Sigmoid colon (tissue), 7 donors: ENCODE measurements around the gene EPB42. TPM values are rescaled to one million over a fixed set of nuclear protein-coding genes. Genes with fewer than 3 reads are reported as not detected.

Experiments
- DNase-seq: peaks from one replicate; pipeline ENCODE4 v3.0.0-alpha.2; 2019
- H3K27ac ChIP-seq, 4 donors: fragments of 200-600 bp; sonication (generic); one replicate each; pipeline ENCODE4 v1.5.1; 2016 to 2019; ENCODE audit warnings: mild to moderate bottlenecking in 1 of 4
- H3K27me3 ChIP-seq, 3 donors: fragments of 200-600 bp; sonication (generic); one replicate each; pipeline ENCODE4 v1.5.1; 2019; ENCODE audit warnings: mild to moderate bottlenecking in 1 of 3
- H3K36me3 ChIP-seq, 4 donors: fragments of 200-600 bp; sonication (generic); one replicate each; pipeline ENCODE4 v1.5.1; 2016 to 2019
- H3K4me1 ChIP-seq, 4 donors: fragments of 200-600 bp; sonication (generic); one replicate each; pipeline ENCODE4 v1.5.1; 2017 to 2019
- H3K4me3 ChIP-seq, 4 donors: fragments of 200-600 bp; sonication (generic); one replicate each; pipeline ENCODE4 v1.5.1; 2017 to 2019; ENCODE audit warnings: mild to moderate bottlenecking in 2 of 4, moderate library complexity in 1 of 4
- H3K9me3 ChIP-seq, 4 donors: fragments of 200-600 bp in 3 of 4; sonication (generic) in 3 of 4; one replicate each; pipeline versions ENCODE4 v1.5.1 to v1.6.1; 2013 to 2019
- EP300 ChIP-seq, 4 donors: sonication (generic); formaldehyde crosslinking; IDR thresholded peaks; one replicate each; pipeline ENCODE4 v1.6.1; 2017; ENCODE audit warnings: antibody characterized with exemption in 4 of 4
- POLR2A ChIP-seq, 2 donors: fragments of 450-650 bp; IDR thresholded peaks; one replicate each; pipeline ENCODE4 v1.6.1; 2016; ENCODE audit warnings: antibody characterized with exemption in 2 of 2, mild to moderate bottlenecking in 2 of 2, moderate library complexity in 2 of 2
- POLR2AphosphoS5 ChIP-seq, 4 donors: sonication (generic); formaldehyde crosslinking; IDR thresholded peaks; one replicate each; pipeline ENCODE4 v1.6.1; 2017; ENCODE audit warnings: antibody characterized with exemption in 4 of 4
- WGBS, 2 donors: extraction: QIAGEN DNeasy Blood & Tissue Kit; methylation state at CpG; one replicate each; pipeline ENCODE4 v1.1.7; 2013; 5-methylcytosine and 5-hydroxymethylcytosine counted together
- intact Hi-C: fragments of 100-400 bp; cut with DNase I; formaldehyde crosslinking; loops from one replicate; pipeline ENCODE4 v1.15.1; 2023
- polyA plus RNA-seq, 3 donors: library from polyadenylated mRNA; stranded (reverse); fragments of 200-250 nt; gene quantifications; one replicate each; pipeline ENCODE4 v1.2.3, GENCODE V29; 2013
- total RNA-seq, 4 donors: library from RNA; depleted of rRNA; stranded (reverse); fragments of >200 nt; gene quantifications; one replicate each; pipeline ENCODE4 v1.1.0, GENCODE V29; 2016
- TF ChIP-seq, protein P1 (sequence below), 4 experiments: fragments of 450-650 bp in 3 of 4; fragments of 200-600 bp in 1 of 4; IDR thresholded peaks; one replicate each; pipeline ENCODE4 v1.5.1; 2016 to 2019; ENCODE audit warnings: antibody characterized with exemption in 4 of 4, mild to moderate bottlenecking in 3 of 4, moderate library complexity in 2 of 4
- donor health status: healthy with polysubstance abuse.
- donor health status: Bipolar disorder and iron deficiency.
- donor health status: healthy.

Gene EPB42
- total and polyA plus RNA-seq, 7 donors: 0.06 TPM; not detected in 6

DNA sequence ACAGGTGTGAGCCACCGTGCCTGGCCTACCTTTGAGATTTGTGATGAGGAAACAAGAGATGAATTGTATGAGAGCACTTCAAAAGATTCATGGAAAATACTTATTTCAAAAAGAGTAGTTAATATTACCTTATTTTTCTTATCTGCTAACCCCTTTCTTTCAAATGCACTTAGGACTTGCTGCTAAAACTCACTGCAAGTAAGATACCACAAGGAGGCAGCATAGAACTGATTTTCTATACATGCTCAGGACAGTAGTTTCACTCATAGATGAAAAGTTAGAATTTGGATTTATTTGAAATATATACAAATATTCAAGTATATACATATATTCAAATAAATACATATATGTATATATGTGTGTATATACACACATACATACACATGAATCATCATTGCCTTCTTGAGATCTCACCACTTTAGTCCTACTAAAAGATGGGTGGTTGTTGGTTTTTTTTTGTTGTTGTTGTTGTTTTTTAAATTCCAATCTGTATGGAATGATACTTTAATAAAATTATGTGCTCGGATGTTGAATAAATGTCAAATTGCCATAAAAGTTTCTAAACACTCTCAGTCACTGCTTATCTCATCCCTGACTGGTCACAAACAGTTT is 33.2 kb downstream of the EPB42 start:
- Histone ChIP-seq H3K27ac (no peak overlapping the region), H3K36me3 (peaks cover 0 to 42% (median 15%) of the 10 kb centered on the region in 4 donors), H3K4me3 (no peak overlapping the region), H3K27me3 (no peaks in the 10 kb centered on the region), H3K4me1 (peaks cover 0 to 38% (median 28%) of the 10 kb centered on the region in 4 donors), H3K9me3 (no peaks in the 10 kb centered on the region)
- intact Hi-C loops: loop anchor here (2.0 to 10.0 kb wide), 2 partner anchors 83 to 97 kb away; partner anchors contain the start of gene UBR1
- TF ChIP-seq POLR2A (IDR thresholded peaks at IDR 0.05): no peak
- TF ChIP-seq, protein P1, sequence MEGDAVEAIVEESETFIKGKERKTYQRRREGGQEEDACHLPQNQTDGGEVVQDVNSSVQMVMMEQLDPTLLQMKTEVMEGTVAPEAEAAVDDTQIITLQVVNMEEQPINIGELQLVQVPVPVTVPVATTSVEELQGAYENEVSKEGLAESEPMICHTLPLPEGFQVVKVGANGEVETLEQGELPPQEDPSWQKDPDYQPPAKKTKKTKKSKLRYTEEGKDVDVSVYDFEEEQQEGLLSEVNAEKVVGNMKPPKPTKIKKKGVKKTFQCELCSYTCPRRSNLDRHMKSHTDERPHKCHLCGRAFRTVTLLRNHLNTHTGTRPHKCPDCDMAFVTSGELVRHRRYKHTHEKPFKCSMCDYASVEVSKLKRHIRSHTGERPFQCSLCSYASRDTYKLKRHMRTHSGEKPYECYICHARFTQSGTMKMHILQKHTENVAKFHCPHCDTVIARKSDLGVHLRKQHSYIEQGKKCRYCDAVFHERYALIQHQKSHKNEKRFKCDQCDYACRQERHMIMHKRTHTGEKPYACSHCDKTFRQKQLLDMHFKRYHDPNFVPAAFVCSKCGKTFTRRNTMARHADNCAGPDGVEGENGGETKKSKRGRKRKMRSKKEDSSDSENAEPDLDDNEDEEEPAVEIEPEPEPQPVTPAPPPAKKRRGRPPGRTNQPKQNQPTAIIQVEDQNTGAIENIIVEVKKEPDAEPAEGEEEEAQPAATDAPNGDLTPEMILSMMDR (IDR thresholded peaks at IDR 0.05): peak in 3 of 4 experiments; percentile 43 to 59 (median 50)
- 57 to 81% methylated on average over 2 of the region's 2 CpGs for WGBS, 2 donors
- no peak for DNase-seq

DNA sequence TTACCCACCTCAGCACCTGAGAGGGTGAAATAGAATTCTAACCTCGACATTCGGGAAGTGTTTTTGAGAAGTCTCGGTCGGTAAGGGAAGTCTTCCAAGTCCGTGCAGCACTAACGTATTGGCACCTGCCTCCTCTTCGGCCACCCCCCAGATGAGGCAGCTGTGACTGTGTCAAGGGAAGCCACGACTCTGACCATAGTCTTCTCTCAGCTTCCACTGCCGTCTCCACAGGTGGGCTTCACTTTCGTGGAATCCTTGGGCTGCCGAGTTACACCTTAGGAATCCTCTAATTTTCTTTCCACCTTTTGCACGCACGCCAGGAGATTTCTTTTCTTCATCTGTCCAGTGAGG is 34.8 kb downstream of the EPB42 start:
- WGBS, 2 donors: 1 to 4% methylated on average over 13 of the region's 13 CpGs
- DNase-seq: no peak
- Histone ChIP-seq H3K4me1 (peaks cover 0 to 38% (median 28%) of the 10 kb centered on the region in 4 donors), H3K27ac (peak overlapping the region; percentile 82 to 88 (median 87)), H3K36me3 (peaks cover 0 to 32% (median 3%) of the 10 kb centered on the region in 4 donors), H3K27me3 (no peaks in the 10 kb centered on the region), H3K4me3 (peak overlapping the region; percentile 47 to 83 (median 68)), H3K9me3 (no peaks in the 10 kb centered on the region)
- TF ChIP-seq EP300 (IDR thresholded peaks at IDR 0.05): no peak
- TF ChIP-seq, protein P1 (IDR thresholded peaks at IDR 0.05): peak in 3 of 4 experiments; percentile 4 to 11 (median 6)
- intact Hi-C loops: loop anchor here (2.0 to 10.0 kb wide), 2 partner anchors 81 to 99 kb away; partner anchors contain the start of gene UBR1

DNA sequence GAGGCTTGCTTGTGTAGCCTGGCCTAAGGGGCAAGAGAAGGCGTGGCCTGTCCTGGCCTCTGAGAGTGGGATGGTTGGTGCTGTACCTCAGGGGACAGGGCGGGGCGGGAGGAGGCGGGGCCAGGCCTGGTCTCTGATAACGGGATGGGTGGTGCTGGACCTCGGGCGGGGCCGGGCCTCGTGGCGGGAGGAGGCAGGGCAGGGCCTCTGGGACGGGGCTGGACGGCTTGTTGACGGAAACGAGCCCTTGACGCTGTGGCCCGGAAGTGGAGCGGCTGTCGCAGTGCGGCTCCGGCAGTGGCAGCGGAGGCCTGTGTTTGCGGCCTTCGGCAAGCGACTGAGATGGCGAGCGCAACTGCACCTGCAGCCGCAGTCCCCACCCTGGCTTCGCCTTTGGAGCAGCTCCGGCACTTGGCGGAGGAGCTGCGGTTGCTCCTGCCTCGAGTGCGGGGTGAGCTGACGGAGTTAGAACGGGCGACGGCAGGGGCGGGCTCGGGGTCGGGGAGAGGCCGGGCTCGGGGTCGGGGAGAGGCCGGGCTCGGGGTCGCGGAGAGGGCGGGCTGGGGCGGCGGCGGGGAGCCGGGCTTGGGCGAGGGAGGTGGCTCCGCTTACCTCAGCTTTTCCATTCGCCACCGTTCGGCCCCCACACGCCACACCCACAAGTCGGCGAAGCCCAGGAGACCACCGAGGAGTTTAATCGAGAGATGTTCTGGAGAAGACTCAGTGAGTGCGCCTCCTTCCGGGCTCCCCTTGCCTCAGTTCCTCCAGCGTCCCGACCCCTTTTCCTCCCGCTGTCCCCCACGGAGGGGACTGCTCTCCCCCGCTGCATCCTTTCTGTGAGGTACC is 35.4 kb downstream of the EPB42 start, which contains the start of gene CCNDBP1:
TSS of gene CCNDBP1 (plus strand) at position 247 of the 846 bp plus-strand sequence. CDS start at position 343, 96 bp downstream.
- Histone ChIP-seq H3K36me3 (peaks cover 0 to 26% (median 0%) of the 10 kb centered on the region in 4 donors), H3K9me3 (no peaks in the 10 kb centered on the region), H3K27me3 (no peaks in the 10 kb centered on the region), H3K27ac (peak within 1 kb of the TSS; percentile 82 to 88 (median 87)), H3K4me3 (peak within 1 kb of the TSS; percentile 47 to 83 (median 68)), H3K4me1 (peaks cover 0 to 34% (median 27%) of the 10 kb centered on the region in 4 donors)
- TF ChIP-seq, protein P1 (IDR thresholded peaks at IDR 0.05): peak in 2 of 4 experiments; percentile 19 to 33
- TF ChIP-seq POLR2A (IDR thresholded peaks at IDR 0.05): peak; percentile 40 to 55
- peak; percentile 70 to 89 (median 86) for TF ChIP-seq POLR2AphosphoS5 (IDR thresholded peaks at IDR 0.05)
- no peak for TF ChIP-seq EP300 (IDR thresholded peaks at IDR 0.05)
- intact Hi-C loops: loop anchor here (2.0 to 10.0 kb wide), 2 partner anchors 81 to 99 kb away; partner anchors contain the start of gene UBR1
- peak; percentile 94 for DNase-seq
- WGBS, 2 donors: 1% methylated on average over 69 of the region's 69 CpGs

DNA sequence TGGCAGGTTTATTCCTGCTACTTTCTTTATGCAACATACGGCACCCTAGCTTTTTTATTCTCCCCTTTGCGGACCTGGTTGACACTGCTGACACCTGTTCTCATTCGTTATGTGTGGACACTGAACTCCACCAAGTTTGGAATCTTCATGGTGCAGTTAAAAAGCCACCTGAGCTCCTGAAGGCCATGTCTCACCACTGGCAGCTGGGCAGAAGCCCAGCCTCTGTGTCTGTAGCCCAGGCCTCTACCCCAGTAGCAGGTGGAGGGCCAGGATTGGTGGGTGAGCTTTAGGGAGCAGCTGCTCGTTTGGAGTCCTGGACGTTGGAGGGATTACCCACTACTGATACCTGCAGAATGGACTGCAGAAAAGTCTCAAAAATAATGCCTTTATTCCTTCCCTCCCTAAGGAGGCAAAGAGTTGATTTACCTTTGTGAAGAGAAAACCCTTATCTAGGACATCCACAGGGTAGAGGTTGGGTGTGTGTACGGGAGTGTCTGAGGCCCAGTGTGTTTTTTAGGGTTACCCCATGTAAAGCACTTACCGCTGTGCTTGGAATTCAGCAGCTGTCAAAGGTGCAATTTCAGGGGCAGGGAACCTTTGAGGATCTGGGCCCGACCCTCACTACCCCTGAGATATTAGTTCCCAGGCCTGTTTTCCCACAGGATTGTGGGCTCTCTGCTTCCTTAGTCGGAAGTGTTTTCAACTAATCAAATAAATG is 36.3 kb downstream of the EPB42 start:
- no peak for DNase-seq
- WGBS, 2 donors: 69 to 80% methylated on average over 9 of the region's 9 CpGs
- TF ChIP-seq POLR2A (IDR thresholded peaks at IDR 0.05) (no peak), POLR2AphosphoS5 (IDR thresholded peaks at IDR 0.05) (no peak), EP300 (IDR thresholded peaks at IDR 0.05) (no peak)
- TF ChIP-seq, protein P1 (IDR thresholded peaks at IDR 0.05): no peak
- H3K4me3 ChIP-seq: peak overlapping the region in 3 of 4 donors; percentile 61 to 83 (median 75)
- peaks cover 0 to 26% (median 20%) of the 10 kb centered on the region in 4 donors for H3K4me1 ChIP-seq
- intact Hi-C loops: loop anchor here (5.0 to 10.0 kb wide), 2 partner anchors 47 to 80 kb away; partner anchors contain the start of gene UBR1
- peak overlapping the region; percentile 82 to 88 (median 87) for H3K27ac ChIP-seq
- H3K36me3 ChIP-seq: peaks cover 0 to 22% (median 0%) of the 10 kb centered on the region in 4 donors
- no peaks in the 10 kb centered on the region for H3K9me3 ChIP-seq
- no peaks in the 10 kb centered on the region for H3K27me3 ChIP-seq
